ENCODE measurements around the gene ACOT11.
A peak's percentile ranks its signal among the peaks of the same experiment; 100 is the strongest.

Gene ACOT11

DNA sequence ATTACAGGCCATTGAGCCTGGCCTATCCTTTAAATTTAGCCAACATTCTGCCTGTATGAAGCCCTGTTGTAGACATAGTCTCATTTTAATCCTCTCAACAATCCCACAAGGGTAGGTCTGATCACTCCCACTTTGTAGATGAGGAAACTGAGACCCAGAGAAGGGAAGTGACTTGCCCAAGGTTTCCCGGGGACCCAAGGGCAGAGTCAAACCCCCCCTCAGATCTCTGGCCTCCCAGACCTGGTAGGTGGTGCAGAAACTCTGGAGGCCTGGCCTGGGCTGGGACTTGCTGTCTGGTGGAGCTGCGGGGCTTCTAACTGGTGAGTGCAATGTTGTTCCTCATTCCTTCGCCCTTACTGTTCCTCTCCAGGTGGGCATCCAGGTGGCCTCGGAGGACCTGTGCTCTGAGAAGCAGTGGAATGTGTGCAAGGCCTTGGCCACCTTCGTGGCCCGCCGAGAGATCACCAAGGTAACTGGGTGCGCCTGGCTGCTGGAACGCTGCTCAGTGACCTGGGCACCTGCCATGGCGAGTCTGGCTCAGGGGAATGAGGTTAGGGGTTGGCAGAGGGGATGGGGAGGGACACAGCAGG lies 45.6 kb downstream of the ACOT11 start:
- no peak for DNase-seq

DNA sequence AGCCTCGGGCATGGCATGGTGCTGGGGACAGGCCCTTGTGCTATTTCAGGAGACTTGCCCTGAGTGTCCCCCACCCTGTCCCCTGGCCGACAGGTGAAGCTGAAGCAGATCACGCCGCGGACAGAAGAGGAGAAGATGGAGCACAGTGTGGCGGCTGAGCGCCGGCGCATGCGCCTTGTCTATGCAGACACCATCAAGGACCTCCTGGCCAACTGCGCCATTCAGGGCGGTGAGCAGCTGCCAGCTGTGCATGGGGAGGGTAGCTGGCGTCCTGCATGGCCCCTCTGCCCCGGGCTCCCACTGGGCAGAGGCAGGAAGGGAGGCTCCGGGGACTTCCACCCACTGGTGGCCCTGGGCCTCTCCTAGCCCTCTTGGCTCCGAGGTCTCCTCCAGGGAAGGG lies 46.4 kb downstream of the ACOT11 start:
- DNase-seq: no peak

DNA sequence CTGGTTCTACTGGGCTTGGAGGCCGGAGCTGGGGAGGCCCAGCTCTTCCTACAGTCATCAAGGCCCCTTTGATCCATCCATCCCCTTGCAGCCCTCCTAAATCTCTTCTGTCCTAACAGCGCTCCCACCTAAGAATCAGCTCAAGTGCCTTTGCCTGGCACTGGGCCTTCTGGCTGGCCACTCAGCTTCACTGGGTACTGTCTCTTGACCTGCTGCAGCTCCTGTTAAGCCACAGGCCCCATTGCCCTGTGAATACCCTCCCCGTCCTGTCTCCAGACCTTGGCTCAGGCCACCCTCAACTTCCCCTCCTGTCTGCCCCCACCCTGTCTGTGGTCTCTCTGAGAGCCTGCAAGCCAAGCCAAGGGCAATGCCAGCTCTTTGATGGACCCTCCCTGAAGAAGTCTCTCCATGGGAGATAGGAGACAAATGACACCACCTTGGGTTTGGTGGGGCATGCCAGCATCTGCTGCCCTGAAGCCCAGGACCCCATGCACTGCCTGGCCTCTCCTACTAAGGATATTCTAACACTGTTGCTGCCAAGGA lies 48.0 kb downstream of the ACOT11 start:
- no peak for DNase-seq

DNA sequence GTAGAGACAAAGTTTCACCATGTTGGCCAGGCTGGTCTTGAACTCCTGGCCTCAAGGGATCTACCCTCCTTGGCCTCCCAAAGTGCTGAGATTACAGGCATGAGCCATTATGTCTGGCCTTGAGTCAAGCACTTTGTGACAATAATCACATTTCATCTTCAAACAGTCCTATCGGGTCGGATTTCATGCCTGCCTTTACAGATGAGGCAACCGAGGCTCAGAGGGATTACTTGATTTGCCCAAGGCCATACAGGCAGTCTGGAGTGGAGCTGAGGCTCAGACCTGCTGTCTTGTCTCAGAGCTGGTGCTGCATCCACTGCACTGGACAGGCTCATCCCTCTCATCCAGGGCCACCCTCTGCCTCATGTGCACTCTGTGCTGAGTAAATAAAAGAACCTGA lies 48.7 kb downstream of the ACOT11 start:
- no peak for DNase-seq

DNA sequence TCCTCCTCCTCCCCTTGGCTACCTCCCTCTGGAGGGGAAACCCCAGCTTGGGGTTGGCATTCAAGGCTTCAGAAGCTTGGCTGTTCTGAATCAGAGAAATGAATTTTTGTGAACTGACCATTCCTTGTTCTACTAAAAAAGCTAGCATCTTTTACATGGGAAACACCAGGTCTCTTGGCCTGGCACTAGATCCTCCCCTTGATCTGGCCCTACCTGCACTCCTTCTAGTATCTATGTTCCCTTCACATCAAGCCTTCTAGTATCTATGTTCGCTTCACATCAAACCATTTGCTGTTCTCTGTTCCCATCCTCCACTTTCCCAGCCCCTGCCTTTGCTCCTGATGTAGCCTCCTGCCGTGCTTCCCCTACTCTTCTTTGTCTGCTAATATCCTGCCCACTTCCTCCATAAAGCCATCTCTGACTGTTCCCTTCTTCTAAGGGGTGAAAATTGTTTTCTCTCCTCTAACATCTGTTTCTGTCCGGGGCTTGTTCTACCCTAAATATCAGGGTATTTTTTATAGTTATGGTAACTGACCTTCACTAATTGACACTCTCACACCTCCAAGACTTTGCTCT lies 49.5 kb downstream of the ACOT11 start:
- no peak for DNase-seq

DNA sequence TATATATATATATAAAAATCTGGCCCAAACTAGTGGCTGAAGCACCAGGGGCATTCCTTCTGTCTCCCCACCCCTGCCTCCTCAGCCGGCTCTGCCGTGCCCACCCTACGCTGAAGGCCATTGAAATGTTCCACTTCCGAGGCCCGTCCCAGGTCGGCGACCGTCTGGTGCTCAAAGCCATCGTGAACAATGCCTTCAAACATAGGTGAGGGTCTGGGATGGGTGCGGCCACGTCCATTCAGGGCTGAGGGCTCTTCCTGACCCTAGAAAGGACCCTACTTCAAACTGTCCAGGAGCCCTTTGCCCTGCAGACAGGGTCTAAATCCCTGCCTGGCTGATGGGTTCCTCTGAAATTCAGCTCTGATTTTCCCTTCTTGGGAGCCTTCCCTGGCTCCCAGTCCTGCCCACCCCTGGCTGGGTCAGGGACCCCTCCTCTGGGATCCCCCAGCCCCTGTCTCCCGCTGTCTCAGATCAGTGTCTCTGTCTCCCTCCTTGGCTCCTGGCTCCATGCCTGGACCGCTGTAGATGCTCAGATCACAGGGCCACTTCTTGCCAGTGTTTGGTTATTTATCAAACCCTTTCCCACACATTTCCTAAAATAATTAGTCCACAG lies 51.3 kb downstream of the ACOT11 start:
- DNase-seq: no peak

DNA sequence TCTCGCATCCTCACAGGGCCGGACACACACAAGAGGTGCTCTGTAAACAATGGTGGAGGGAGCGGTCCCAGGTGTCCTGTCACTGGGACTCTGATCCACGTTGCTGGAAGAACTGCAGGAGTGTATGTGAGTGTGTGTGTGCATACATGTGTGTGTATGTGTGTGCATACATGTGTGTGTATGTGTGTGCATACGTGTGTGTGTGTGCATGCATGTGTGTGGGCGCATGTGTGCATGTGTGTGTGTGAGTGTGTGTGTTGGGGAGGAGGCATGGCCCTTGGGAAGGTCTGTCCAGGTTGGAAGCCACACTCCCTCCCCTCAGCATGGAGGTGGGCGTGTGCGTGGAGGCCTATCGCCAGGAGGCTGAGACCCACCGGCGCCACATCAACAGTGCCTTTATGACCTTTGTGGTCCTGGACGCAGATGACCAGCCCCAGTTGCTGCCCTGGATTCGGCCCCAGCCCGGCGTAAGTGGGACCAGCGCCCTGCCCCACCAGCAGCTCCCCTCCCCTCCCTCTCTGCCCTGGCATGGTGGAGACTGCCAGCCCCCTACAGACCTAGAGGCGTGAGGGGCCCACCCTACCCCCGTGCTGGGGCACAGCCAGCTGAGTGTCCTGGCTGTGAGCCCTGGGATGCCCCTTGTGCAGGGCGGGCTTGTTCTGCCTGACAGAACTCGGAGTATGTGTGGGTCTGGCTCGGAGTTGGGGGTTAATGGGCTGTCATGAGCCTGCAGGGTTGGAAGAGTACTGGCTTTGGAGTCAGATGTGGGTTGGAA lies 53.1 kb downstream of the ACOT11 start:
- no peak for DNase-seq

DNA sequence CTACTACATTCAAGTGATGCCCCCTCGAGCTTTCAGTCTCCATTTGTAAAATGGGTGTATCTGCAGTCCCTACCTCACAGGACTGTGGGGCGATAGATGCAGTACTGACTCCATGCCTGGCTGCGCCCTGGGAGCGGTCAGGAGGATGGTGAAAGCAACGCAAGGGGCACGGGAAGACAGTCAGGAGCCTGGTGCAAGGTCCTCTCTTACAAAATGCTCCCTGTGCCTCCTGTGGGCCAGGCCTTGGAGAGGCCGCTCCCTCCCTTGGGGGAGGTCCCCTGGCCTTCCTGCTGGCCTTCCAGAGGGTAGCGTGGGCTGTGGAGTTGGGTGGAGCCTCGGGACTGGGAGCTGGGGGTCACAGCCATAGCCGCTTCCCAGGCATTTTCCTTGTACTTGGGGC lies 53.7 kb downstream of the ACOT11 start:
- DNase-seq: no peak

DNA sequence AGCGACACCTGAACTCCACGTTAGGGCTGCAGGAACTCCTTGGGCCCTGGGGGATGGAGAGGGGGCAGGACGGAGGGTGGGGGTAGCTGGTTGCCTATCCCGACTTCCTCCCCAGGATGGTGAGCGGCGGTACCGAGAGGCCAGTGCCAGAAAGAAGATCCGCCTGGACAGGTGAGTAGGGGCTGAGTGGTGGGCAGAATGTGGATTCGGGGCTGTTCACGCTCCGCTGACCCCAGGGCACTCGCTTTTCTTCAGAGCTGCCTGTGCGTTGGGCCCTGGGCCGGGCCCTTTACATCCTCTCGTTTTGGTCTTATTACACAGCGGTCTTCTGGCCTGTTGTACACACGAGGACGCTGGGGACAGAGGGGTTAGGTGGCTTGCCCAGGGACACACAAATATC lies 54.5 kb downstream of the ACOT11 start:
- DNase-seq: no peak

DNA sequence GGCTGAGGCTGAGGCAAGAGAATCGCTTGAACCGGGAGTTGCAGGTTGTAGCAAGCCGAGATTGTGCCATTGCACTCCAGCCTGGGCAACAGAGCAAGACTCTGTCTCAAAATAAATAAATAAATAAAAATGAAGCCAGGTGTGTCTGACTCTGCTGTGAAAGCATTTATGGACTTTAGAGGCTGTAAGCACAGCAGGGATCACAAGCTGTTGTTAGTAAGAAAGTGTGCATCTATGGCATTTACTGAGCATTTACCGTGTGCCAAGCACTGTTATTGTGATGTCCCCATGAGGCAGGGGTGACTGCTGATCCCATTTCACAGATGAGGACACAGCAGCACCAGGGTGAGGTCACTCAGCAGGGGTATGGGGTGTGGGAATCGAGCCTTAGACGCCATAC lies 55.2 kb downstream of the ACOT11 start:
- no peak for DNase-seq

DNA sequence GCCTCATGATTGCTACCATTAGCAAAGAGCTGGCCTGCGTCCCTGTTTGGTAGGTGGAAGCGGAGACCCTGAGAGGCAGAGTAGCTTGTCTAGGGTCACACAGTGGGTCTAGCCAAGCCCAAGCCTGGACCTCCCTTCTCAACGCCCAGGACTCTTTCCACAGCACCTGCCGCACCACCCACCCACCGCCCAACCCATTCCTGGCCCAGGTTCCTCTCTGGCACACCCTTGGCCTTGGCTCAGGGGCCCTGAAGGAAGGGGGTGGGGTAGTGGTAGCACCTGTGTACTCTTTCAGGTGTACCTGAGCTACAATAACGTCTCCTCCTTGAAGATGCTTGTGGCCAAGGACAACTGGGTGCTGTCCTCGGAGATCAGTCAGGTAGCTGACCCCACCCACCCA lies 56.0 kb downstream of the ACOT11 start:
- DNase-seq: no peak

DNA sequence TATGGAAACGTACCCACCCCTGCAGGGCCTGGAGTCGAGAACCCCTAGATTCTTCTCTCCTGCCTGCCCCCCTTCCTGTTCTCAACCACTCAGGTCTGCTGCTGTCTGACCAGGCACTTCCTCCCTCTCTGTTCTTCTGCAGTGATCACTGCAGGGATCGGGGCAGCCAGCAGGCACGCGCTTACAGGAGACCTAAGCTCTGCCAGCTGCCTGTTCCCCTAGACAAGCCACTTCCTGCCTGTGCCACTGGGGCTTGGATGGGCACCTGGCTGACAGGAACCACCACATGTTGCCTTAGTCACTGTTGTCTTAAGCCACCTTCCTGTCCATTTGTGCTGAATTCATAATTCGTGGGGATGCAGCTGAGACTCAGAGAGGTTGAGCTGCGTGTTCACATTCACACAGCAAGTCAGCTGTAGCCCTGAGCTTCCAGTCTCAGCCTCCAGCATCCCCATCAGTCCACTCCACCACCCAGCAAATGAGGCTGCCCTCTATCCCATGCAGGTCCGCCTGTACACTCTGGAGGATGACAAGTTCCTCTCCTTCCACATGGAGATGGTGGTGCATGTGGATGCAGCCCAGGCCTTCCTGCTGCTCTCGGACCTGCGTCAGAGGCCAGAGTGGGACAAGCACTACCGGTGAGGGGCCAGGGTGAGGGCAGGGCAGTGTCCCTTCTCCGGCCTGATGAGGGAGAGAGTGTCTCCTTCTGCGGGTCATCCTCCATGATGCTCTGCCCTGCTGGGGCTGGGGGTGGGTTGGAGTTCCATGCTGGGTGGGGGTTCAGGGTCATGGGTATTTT lies 56.7 kb downstream of the ACOT11 start:
- DNase-seq: peak; percentile 15

DNA sequence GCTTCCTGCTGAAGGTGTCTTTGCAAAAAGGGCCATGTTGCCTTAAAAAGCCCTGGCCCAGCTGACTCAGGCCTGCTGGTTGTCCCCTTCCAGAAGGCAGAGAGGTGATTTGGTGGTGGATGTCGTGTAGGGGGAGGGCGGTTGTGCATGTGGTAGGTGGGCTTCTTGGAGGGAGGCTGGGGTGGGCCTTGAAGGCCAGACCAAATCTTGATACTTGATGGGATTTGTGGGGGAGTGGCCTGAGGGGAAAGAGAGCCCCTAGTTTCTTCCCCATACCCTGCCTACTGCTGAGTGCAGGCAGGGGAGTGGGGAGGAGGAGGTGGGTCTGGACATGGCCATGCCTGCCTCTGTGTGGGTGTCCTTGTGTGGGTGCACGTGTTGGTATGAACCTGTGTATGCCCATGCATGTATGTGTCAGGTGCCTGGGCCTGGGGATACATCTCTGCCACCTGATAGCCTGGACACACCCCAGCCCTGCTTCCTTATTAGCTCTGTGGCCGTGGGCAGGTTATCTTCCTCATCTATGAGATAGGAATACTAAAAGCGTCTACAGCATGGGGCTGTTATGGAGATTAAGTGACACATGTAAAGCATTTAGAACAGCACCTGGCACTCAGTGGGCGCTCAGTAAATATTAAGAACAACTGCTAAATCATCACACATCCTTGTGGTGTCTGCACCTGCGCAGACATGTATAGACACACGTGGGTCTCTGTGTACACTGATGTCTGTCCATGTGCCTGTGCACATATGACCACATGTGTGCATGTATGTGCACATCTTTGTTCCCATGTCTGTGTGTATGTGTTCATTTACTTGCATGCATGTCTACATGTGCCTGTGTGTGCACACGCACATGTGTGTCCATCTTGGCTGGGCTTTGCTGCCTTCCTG lies 58.3 kb downstream of the ACOT11 start:
- no peak for DNase-seq

DNA sequence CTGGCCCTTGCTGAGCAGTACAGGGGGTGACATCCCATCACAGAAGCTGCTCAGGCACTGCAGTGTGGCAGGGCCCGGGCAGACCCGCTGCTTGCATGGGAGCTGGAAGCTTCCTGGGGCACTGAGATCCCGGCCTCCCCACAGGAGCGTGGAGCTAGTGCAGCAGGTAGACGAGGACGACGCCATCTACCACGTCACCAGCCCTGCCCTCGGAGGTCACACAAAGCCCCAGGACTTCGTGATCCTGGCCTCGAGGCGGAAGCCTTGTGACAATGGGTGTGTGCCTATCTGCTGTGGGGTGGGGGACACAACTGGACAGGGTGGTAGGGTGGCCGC lies 58.9 kb downstream of the ACOT11 start:
- no peak for DNase-seq

DNA sequence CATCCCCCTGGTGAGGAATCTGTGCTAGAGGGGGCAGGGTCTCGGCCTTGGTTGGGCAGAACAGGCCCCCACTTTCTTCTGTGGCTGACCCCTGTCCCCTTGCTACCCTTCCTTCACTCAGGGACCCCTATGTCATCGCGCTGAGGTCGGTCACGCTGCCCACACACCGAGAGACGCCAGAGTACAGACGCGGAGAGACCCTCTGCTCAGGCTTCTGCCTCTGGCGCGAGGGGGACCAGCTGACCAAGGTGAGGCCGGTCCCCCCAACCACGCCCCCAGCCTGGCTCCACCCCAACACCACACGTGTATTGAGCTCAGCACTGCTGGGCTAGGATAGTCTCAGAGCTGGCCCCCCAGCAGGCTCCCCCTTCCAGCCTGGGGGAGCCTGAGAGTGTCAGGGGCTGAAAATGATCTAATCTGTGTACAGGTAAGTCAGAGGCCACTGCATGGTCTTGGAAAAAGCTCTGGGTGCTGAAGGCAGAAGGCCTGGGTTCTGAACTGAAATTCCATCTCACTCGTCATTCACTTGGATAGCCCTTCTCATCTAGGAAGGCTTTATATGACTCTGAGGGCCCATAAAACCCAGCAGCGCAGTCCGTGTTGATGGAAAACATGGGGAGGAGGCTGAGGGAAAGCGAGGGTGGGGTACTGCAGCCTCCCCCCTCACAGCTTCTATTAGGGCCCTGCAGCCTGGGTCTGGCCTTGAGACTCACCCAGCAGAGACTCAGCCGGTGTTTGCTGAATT lies 60.0 kb downstream of the ACOT11 start:
- DNase-seq: no peak

DNA sequence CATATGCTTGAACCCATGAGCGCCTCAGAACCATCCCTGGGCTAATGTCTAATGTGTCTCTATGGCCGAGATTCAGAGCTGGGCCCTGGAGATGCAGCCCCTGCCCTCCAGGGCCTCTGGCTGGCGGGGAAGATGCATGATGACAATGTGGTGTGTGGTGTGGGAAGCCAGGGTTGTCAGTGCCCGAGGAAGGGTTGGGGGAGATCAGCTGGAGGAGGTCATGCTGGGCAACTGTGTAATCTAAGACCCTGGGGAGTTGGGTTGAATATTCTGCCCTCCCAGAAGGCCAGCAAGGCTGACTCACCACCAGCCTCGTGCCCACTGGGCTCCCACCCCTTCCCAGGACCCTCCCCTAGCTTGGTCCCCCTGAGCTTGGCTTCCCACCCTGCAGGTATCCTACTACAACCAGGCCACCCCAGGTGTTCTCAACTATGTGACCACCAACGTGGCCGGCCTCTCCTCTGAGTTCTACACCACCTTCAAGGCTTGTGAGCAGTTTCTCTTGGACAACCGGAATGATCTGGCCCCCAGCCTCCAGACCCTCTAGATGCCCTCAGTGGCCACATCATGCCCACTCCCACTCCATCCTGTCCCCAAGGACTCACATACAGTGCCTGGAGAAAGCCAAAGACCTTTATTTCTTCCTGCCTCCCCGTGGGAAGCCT lies 60.7 kb downstream of the ACOT11 start:
- no peak for DNase-seq

DNA sequence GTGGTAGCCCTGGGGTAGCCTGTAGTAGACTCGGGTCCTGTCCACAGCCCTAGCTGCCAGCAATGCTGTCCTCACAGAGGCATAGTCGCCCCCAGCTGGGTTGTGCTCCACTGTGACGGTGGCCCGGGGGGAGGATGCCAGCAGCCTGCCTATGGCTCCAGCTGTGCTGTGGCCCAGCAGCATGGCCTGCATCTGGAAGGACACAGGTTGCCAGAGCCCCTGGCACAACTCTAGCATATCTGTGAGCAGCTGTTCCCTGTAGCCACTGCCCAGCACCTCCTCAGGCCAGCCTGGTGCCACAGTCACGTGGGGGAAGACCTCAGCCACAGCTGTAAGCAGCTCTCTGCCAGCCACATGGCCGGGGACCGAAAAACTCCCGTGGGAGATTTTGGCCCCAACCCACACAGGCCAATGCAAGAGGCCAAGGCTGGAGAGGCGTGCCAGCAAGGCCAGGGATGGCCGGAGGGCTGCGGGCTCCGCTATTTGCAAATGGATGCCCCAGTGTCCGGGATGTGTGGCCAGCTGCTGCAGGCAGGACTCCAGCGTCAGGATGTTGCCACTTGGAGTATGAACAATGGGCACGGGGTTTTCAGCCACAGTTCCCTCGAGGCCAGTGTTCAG lies 61.4 kb downstream of the ACOT11 start:
- DNase-seq: no peak

DNA sequence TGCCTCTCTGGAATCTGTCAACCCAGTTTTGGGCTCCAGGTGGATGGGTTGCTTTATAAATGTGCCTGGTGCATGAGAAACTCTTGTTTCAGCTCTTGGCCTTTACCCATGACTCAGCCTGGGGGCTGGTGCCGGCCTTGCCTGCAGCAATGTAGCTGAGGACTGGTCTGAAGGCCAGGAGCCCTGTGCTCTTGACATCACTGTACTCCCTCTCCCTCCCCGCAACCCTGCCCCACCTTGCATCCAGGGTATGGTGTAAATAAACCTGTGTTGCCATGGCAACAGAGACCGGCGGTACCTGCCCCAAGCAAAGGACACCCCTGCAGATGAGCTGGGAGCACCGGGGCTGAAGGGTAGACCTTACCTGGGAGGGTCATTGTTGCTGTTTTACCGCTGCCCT lies 62.0 kb downstream of the ACOT11 start:
- DNase-seq: no peak

DNA sequence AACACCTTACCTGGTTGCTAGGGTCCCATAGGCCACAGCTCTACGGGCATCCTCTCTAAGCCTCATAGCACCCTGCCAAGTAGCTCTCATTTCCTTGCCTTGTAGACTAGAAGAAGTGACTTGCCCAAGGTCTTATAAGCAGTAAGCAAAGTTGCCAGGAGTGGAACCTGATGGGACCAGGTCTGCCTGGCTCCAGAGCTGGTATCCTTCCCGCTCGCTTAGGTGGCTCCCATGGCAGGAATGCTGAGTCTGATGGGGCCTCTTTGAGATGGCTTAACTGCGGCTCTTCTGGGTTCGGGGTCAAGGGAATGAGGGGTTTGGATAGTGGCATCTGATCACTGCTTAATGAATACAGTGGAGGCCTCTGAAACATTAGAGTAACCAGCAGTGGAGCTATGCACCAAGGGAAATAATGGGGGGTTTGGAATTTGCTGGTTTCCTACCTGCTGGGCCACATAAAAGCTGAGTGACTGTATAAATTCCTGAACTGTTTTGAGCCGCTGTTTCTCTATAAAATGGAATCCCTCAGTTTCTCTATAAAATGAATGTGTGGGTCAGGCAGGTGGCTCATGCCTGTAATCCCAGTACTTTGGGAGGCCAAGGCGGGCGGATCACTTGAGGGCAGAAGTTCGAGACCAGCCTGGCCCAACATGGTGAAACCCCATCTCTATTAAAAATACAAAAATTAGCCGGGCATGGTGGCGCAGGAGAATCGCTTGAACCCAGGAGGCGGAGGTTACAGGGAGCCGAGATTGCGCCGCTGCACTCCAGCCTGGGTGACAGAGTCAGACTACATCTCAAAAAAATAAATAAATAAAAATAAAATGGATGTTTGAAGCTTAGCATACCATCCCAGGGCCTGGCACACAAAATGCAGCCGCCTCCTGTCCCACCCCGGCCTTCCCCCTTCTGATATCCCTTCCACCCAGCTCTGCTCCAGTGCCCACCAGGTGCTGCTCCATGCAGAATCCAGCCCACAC lies 62.9 kb downstream of the ACOT11 start:
- no peak for DNase-seq
